HEK293 (cell line): Measurements from ENCODE around the gene CRB2.

Source experiments
- KLF1 ChIP-seq: fragments of 450-650 bp; formaldehyde crosslinking; IDR thresholded peaks from 2 replicates; pipeline ENCODE4 v1.5.1; 2016; ENCODE audit warnings: missing biosample characterization, missing genetic modification characterization
- KLF9 ChIP-seq: fragments of 450-650 bp; formaldehyde crosslinking; IDR thresholded peaks from 2 replicates; pipeline ENCODE4 v1.5.1; 2016; ENCODE audit warnings: missing biosample characterization, missing genetic modification characterization, low read depth
- OSR2 ChIP-seq: fragments of 450-650 bp; formaldehyde crosslinking; IDR thresholded peaks from 2 replicates; pipeline ENCODE4 v1.5.1; 2016; ENCODE audit warnings: missing biosample characterization, missing genetic modification characterization
- SP3 ChIP-seq: fragments of 450-650 bp; formaldehyde crosslinking; IDR thresholded peaks from 2 replicates; pipeline ENCODE4 v1.5.1; 2016; ENCODE audit warnings: missing biosample characterization, missing genetic modification characterization
- TCF7L2 ChIP-seq: IDR thresholded peaks from 2 replicates; pipeline ENCODE4 v1.6.1; 2011; ENCODE audit warnings: low read depth, mild to moderate bottlenecking, inconsistent platforms, low read length, moderate library complexity, borderline replicate concordance
- ZBTB17 ChIP-seq: fragments of 450-650 bp; formaldehyde crosslinking; IDR thresholded peaks from 2 replicates; pipeline ENCODE4 v1.5.1; 2016; ENCODE audit warnings: missing biosample characterization, missing genetic modification characterization
- ZNF155 ChIP-seq: fragments of 450-650 bp; formaldehyde crosslinking; IDR thresholded peaks from 2 replicates; pipeline ENCODE4 v1.5.1; 2016; ENCODE audit warnings: missing biosample characterization, missing genetic modification characterization
- ZNF174 ChIP-seq: fragments of 450-650 bp; formaldehyde crosslinking; IDR thresholded peaks from 2 replicates; pipeline ENCODE4 v1.5.0; 2017; ENCODE audit warnings: missing biosample characterization, mild to moderate bottlenecking, missing genetic modification characterization
- ZNF202 ChIP-seq: fragments of 450-650 bp; formaldehyde crosslinking; IDR thresholded peaks from 2 replicates; pipeline ENCODE4 v1.5.1; 2016; ENCODE audit warnings: missing biosample characterization, missing genetic modification characterization, borderline replicate concordance
- ZNF248 ChIP-seq: fragments of 450-650 bp; formaldehyde crosslinking; IDR thresholded peaks from 2 replicates; pipeline ENCODE4 v1.5.1; 2017; ENCODE audit warnings: missing biosample characterization, missing genetic modification characterization
- ZNF274 ChIP-seq, 2 experiments: fragments of 200-500 bp in 1 of 2; fragments of 450-650 bp in 1 of 2; sonication (Bioruptor generic) in 1 of 2; formaldehyde crosslinking in 1 of 2; IDR thresholded peaks; 2 replicates each; pipeline versions ENCODE4 v1.5.1 to v1.6.1; 2014 to 2016; ENCODE audit warnings: borderline replicate concordance in 1 of 2, inconsistent platforms in 1 of 2, low read length in 1 of 2, missing biosample characterization in 1 of 2, missing genetic modification characterization in 1 of 2
- ZNF350 ChIP-seq: fragments of 450-650 bp; formaldehyde crosslinking; IDR thresholded peaks from 2 replicates; pipeline ENCODE4 v1.5.0; 2017; ENCODE audit warnings: missing biosample characterization, mild to moderate bottlenecking, missing genetic modification characterization
- ZNF48 ChIP-seq: fragments of 450-650 bp; formaldehyde crosslinking; IDR thresholded peaks from 2 replicates; pipeline ENCODE4 v1.5.1; 2016; ENCODE audit warnings: missing biosample characterization, missing genetic modification characterization
- ZNF530 ChIP-seq: fragments of 450-650 bp; formaldehyde crosslinking; IDR thresholded peaks from 2 replicates; pipeline ENCODE4 v1.5.1; 2016; ENCODE audit warnings: low read depth, missing biosample characterization, missing genetic modification characterization
- ZNF660 ChIP-seq: fragments of 450-650 bp; IDR thresholded peaks from 2 replicates; pipeline ENCODE4 v1.5.1; 2018; ENCODE audit warnings: missing biosample characterization, mild to moderate bottlenecking, missing genetic modification characterization
- ZNF701 ChIP-seq: fragments of 450-650 bp; formaldehyde crosslinking; IDR thresholded peaks from 2 replicates; pipeline ENCODE4 v1.5.1; 2016; ENCODE audit warnings: missing biosample characterization, missing genetic modification characterization
- ZNF747 ChIP-seq: fragments of 450-650 bp; formaldehyde crosslinking; IDR thresholded peaks from 2 replicates; pipeline ENCODE4 v1.5.1; 2016; ENCODE audit warnings: missing biosample characterization, missing genetic modification characterization
- ZNF785 ChIP-seq: fragments of 450-650 bp; formaldehyde crosslinking; IDR thresholded peaks from 2 replicates; pipeline ENCODE4 v1.5.1; 2016; ENCODE audit warnings: missing biosample characterization, missing genetic modification characterization
- TF ChIP-seq, protein P1 (sequence below): fragments of 450-650 bp; formaldehyde crosslinking; IDR thresholded peaks from 2 replicates; pipeline ENCODE4 v1.5.1; 2016; ENCODE audit warnings: missing biosample characterization, missing genetic modification characterization, borderline replicate concordance
- TF ChIP-seq, protein P2 (sequence below): fragments of 450-650 bp; formaldehyde crosslinking; IDR thresholded peaks from 2 replicates; pipeline ENCODE4 v1.5.1; 2017; ENCODE audit warnings: missing biosample characterization, missing genetic modification characterization
- TF ChIP-seq, protein P3 (sequence below): fragments of 450-650 bp; formaldehyde crosslinking; IDR thresholded peaks from 2 replicates; pipeline ENCODE4 v1.5.1; 2016; ENCODE audit warnings: missing biosample characterization, missing genetic modification characterization
- TF ChIP-seq, protein P4 (sequence below): fragments of 450-650 bp; formaldehyde crosslinking; optimal IDR thresholded peaks from 2 replicates; pipeline ENCODE3; 2016; ENCODE audit warnings: missing biosample characterization, mild to moderate bottlenecking, missing genetic modification characterization
- TF ChIP-seq, protein P5 (sequence below): fragments of 450-650 bp; formaldehyde crosslinking; IDR thresholded peaks from 2 replicates; pipeline ENCODE4 v1.5.1; 2016; ENCODE audit warnings: missing biosample characterization, missing genetic modification characterization

Gene CRB2

DNA sequence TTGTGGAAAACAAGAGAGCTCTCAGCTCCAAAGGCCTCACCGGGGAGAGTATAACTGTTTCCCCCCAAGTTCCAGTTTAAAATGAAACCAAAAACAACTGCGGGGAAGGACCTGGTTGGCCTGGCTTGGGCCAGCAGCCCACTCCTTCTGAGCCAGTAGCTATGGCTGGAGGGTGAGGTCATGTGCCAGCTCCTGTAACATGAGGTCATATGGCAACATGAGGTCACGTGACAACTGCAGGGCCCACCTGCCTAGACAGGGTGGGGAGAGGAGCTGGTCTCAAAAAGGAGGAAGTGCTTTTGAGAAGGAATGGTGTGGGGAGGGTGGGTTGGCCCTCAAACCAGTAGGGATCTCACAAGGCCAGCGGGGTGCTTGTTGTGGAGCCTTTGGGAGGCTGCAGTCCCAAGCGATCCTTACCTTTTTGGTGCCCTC is 29.3 kb upstream of the CRB2 start (continued):
- TF ChIP-seq, protein P1, sequence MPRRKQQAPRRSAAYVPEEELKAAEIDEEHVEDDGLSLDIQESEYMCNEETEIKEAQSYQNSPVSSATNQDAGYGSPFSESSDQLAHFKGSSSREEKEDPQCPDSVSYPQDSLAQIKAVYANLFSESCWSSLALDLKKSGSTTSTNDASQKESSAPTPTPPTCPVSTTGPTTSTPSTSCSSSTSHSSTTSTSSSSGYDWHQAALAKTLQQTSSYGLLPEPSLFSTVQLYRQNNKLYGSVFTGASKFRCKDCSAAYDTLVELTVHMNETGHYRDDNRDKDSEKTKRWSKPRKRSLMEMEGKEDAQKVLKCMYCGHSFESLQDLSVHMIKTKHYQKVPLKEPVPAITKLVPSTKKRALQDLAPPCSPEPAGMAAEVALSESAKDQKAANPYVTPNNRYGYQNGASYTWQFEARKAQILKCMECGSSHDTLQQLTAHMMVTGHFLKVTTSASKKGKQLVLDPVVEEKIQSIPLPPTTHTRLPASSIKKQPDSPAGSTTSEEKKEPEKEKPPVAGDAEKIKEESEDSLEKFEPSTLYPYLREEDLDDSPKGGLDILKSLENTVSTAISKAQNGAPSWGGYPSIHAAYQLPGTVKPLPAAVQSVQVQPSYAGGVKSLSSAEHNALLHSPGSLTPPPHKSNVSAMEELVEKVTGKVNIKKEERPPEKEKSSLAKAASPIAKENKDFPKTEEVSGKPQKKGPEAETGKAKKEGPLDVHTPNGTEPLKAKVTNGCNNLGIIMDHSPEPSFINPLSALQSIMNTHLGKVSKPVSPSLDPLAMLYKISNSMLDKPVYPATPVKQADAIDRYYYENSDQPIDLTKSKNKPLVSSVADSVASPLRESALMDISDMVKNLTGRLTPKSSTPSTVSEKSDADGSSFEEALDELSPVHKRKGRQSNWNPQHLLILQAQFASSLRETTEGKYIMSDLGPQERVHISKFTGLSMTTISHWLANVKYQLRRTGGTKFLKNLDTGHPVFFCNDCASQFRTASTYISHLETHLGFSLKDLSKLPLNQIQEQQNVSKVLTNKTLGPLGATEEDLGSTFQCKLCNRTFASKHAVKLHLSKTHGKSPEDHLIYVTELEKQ, result no peak
- TF ChIP-seq ZNF530 (tag by site-specific recombination), result no peak
- TF ChIP-seq ZBTB17, result no peak
- TF ChIP-seq ZNF202 (tag by site-specific recombination), result no peak
- TF ChIP-seq ZNF155 (tag by site-specific recombination), result no peak
- peak; percentile 77 for TF ChIP-seq OSR2 (tag by site-specific recombination)
- no peak for TF ChIP-seq ZNF248 (tag by site-specific recombination)
- no peak for TF ChIP-seq KLF9 (tag by site-specific recombination)
- TF ChIP-seq, protein P2, sequence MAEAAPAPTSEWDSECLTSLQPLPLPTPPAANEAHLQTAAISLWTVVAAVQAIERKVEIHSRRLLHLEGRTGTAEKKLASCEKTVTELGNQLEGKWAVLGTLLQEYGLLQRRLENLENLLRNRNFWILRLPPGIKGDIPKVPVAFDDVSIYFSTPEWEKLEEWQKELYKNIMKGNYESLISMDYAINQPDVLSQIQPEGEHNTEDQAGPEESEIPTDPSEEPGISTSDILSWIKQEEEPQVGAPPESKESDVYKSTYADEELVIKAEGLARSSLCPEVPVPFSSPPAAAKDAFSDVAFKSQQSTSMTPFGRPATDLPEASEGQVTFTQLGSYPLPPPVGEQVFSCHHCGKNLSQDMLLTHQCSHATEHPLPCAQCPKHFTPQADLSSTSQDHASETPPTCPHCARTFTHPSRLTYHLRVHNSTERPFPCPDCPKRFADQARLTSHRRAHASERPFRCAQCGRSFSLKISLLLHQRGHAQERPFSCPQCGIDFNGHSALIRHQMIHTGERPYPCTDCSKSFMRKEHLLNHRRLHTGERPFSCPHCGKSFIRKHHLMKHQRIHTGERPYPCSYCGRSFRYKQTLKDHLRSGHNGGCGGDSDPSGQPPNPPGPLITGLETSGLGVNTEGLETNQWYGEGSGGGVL, result no peak
- TF ChIP-seq, protein P3, sequence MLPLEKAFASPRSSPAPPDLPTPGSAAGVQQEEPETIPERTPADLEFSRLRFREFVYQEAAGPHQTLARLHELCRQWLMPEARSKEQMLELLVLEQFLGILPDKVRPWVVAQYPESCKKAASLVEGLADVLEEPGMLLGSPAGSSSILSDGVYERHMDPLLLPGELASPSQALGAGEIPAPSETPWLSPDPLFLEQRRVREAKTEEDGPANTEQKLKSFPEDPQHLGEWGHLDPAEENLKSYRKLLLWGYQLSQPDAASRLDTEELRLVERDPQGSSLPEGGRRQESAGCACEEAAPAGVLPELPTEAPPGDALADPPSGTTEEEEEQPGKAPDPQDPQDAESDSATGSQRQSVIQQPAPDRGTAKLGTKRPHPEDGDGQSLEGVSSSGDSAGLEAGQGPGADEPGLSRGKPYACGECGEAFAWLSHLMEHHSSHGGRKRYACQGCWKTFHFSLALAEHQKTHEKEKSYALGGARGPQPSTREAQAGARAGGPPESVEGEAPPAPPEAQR, result no peak
- TF ChIP-seq ZNF701 (tag by site-specific recombination), result no peak
- no peak for TF ChIP-seq TCF7L2
- TF ChIP-seq, protein P4, sequence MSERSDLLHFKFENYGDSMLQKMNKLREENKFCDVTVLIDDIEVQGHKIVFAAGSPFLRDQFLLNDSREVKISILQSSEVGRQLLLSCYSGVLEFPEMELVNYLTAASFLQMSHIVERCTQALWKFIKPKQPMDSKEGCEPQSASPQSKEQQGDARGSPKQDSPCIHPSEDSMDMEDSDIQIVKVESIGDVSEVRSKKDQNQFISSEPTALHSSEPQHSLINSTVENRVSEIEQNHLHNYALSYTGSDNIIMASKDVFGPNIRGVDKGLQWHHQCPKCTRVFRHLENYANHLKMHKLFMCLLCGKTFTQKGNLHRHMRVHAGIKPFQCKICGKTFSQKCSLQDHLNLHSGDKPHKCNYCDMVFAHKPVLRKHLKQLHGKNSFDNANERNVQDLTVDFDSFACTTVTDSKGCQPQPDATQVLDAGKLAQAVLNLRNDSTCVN (tag by site-specific recombination), result no peak
- TF ChIP-seq KLF1 (tag by site-specific recombination), result no peak
- TF ChIP-seq ZNF174 (tag by site-specific recombination), result no peak
- TF ChIP-seq ZNF274 (IDR thresholded peaks at IDR 0.05; ENCODE audit: low read length), result no peak
- no peak for TF ChIP-seq ZNF274 (tag by site-specific recombination; IDR thresholded peaks at IDR 0.05; ENCODE audit: borderline replicate concordance)
- TF ChIP-seq ZNF785, result no peak
- no peak for TF ChIP-seq ZNF48 (tag by site-specific recombination)
- TF ChIP-seq, protein P5, sequence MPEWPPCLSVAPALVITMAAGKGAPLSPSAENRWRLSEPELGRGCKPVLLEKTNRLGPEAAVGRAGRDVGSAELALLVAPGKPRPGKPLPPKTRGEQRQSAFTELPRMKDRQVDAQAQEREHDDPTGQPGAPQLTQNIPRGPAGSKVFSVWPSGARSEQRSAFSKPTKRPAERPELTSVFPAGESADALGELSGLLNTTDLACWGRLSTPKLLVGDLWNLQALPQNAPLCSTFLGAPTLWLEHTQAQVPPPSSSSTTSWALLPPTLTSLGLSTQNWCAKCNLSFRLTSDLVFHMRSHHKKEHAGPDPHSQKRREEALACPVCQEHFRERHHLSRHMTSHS, result no peak
- TF ChIP-seq SP3, result no peak
- no peak for TF ChIP-seq ZNF747 (tag by site-specific recombination)
- TF ChIP-seq ZNF660, result no peak
- TF ChIP-seq ZNF350 (tag by site-specific recombination), result no peak
